GM19025 (cell line): ENCODE results near the gene STAB2.

Experiments
- ATAC-seq: cut with Tn5 transposase; IDR thresholded peaks from one replicate; pipeline ENCODE4 v1.9.1; 2021; ENCODE audit warnings: mild to moderate bottlenecking, low read depth, moderate library complexity; ENCODE audit not compliant: unreplicated experiment

Gene STAB2

GRCh38 chr12:103772367-103773108 lies 185.5 kb downstream of the STAB2 start:
- ATAC-seq: no peak

- ATAC-seq: no peak
These were observed 186.2 kb downstream of the STAB2 start for GRCh38 chr12:103773109-103773910.

- ATAC-seq: no peak
These were observed 188.0 kb downstream of the STAB2 start for GRCh38 chr12:103774977-103775560.

GRCh38 chr12:103778781-103779180 lies 191.7 kb downstream of the STAB2 start:
- no peak for ATAC-seq

- no peak for ATAC-seq
These were observed 192.5 kb downstream of the STAB2 start for GRCh38 chr12:103779410-103780092.

GRCh38 chr12:103780093-103780440 lies 193.0 kb downstream of the STAB2 start:
- ATAC-seq: no peak

GRCh38 chr12:103780992-103781391 lies 193.9 kb downstream of the STAB2 start:
- ATAC-seq: no peak

- no peak for ATAC-seq
These were observed 195.3 kb downstream of the STAB2 start for GRCh38 chr12:103782399-103782798.

- no peak for ATAC-seq
These were observed 196.9 kb downstream of the STAB2 start for GRCh38 chr12:103783744-103784664.

- ATAC-seq: no peak
These were observed 198.4 kb downstream of the STAB2 start for GRCh38 chr12:103785243-103786031.

GRCh38 chr12:103786201-103786600 lies 199.1 kb downstream of the STAB2 start:
- ATAC-seq: no peak

- ATAC-seq: no peak
These were observed 204.4 kb downstream of the STAB2 start for GRCh38 chr12:103791350-103791920.

- no peak for ATAC-seq
These were observed 206.0 kb downstream of the STAB2 start for GRCh38 chr12:103793046-103793445.

- no peak for ATAC-seq
These were observed 206.5 kb downstream of the STAB2 start for GRCh38 chr12:103793512-103794045.

GRCh38 chr12:103794309-103795213 lies 207.5 kb downstream of the STAB2 start:
- ATAC-seq: no peak

- no peak for ATAC-seq
These were observed 211.5 kb downstream of the STAB2 start for GRCh38 chr12:103798586-103798985.

GRCh38 chr12:103799504-103799856 lies 212.4 kb downstream of the STAB2 start:
- no peak for ATAC-seq
